ENCODE data around the gene RIMKLB. TPM values are rescaled to one million over a fixed set of nuclear protein-coding genes. Genes with fewer than 3 reads are reported as not detected.

Gene RIMKLB
- total and polyA plus RNA-seq, 2 of the 4 experiments (the other 2 are of a cell fraction) = 12.5 to 18.8 TPM

- no CpG with 5 or more reads among the region's 3 CpGs for WGBS, 2 experiments (ENCODE audit: extremely low coverage in 2 of 2, insufficient read length in 1 of 2)
- dilution Hi-C loops (cut with HindIII; ENCODE audit: low sequenced_read_pairs, unreplicated experiment) (no loop called here), intact Hi-C loops (cut with micrococcal nuclease) (no loop called here), in situ Hi-C loops (cut with MboI; ENCODE audit: low sequenced_read_pairs) (no loop called here)
- H3K18ac ChIP-seq (ENCODE audit: low read depth, low read length) = no peak overlapping the region
- no peaks in the 10 kb centered on the region for H3K4me1 ChIP-seq (ENCODE audit: control insufficient read depth, insufficient read depth, low read length)
- H3K27me3 ChIP-seq (ENCODE audit: control insufficient read depth, insufficient read depth, low read length) = no peaks in the 10 kb centered on the region
- H3K27ac ChIP-seq (ENCODE audit: insufficient read depth, low read length) = no peak overlapping the region
- no peak overlapping the region for H3K4ac ChIP-seq (ENCODE audit: low read depth, low read length)
- H3K9ac ChIP-seq (ENCODE audit: low read depth, low read length) = no peak overlapping the region
- ChIA-PET POLR2A (ENCODE audit: unreplicated experiment) (no interaction called here), CTCF (no interaction called here)
- no peak overlapping the region for H4K5ac ChIP-seq (ENCODE audit: low read depth, low read length)
- H2BK120ac ChIP-seq (ENCODE audit: low read depth, low read length) = no peak overlapping the region
- no peak overlapping the region for H3K14ac ChIP-seq (replicated peaks; ENCODE audit: low read depth, low read length)
- H4K20me1 ChIP-seq (ENCODE audit: insufficient read depth, low read length) = peaks cover 3% of the 10 kb centered on the region; the same call in 1 of the 2 replicates
- no peak overlapping the region for H3K56ac ChIP-seq (ENCODE audit: extremely low read depth, insufficient read depth, low read length)
- no peak overlapping the region for H4K8ac ChIP-seq (ENCODE audit: low read depth in 2 of 2, low read length in 2 of 2)
- no peak overlapping the region for H2BK5ac ChIP-seq (ENCODE audit: low read depth, low read length, poor library complexity, severe bottlenecking)
- no peak overlapping the region for H2AK5ac ChIP-seq (ENCODE audit: low read depth, low read length)
- no peak overlapping the region for H2AK9ac ChIP-seq (replicated peaks; ENCODE audit: low read depth, low read length, poor library complexity)
- DNase-seq = peak; percentile 19
- H3K9me3 ChIP-seq (ENCODE audit: control insufficient read depth, insufficient read depth, low read length) = no peaks in the 10 kb centered on the region
- no peak overlapping the region for H3K4me3 ChIP-seq (ENCODE audit: insufficient read depth, low read depth, low read length)
- H2BK15ac ChIP-seq (ENCODE audit: low read depth, low read length) = no peak overlapping the region
- BruUV-seq (replicated peaks) = no TSS peak
- H2BK20ac ChIP-seq (ENCODE audit: low read depth, low read length) = no peak overlapping the region
- TF ChIP-seq POLR2A (IDR thresholded peaks at IDR 0.05; ENCODE audit: low read depth, low read length) (no peak), USF2 (IDR thresholded peaks at IDR 0.05; ENCODE audit: low read depth, low read length) (no peak), MXI1 (IDR thresholded peaks at IDR 0.05; ENCODE audit: borderline replicate concordance, low read depth, low read length) (no peak), CEBPB (IDR thresholded peaks at IDR 0.05; ENCODE audit: low read depth, low read length) (no peak), CTCF (conservative IDR thresholded peaks at IDR 0.05; ENCODE audit: low read depth, low read length) (no peak), FOS (IDR thresholded peaks at IDR 0.05; ENCODE audit: low read depth, low read length) (no peak), RCOR1 (IDR thresholded peaks at IDR 0.05; ENCODE audit: insufficient replicate concordance, low read length) (no peak), NFE2L2 (IDR thresholded peaks at IDR 0.05; ENCODE audit: low read depth, low read length) (no peak), SMC3 (IDR thresholded peaks at IDR 0.05; ENCODE audit: low read depth, low read length) (no peak), ELK1 (IDR thresholded peaks at IDR 0.05; ENCODE audit: borderline replicate concordance, low read depth, low read length) (no peak), MAZ (IDR thresholded peaks at IDR 0.05; ENCODE audit: borderline replicate concordance, low read depth, low read length) (no peak)
- no peak overlapping the region for H4K91ac ChIP-seq (ENCODE audit: insufficient read depth, low read depth, low read length)
- H3K4me2 ChIP-seq (ENCODE audit: low read depth, low read length) = no peak overlapping the region
- H3K9me1 ChIP-seq (ENCODE audit: insufficient read depth, low read length) = no peaks in the 10 kb centered on the region
- no peak overlapping the region for H3K23ac ChIP-seq (ENCODE audit: low read depth, low read length)
- peak; percentile 49; the same call in 1 of the 2 replicates for ATAC-seq (ENCODE audit: low read depth)
- H2AFZ ChIP-seq (replicated peaks; ENCODE audit: low read length, poor library complexity) = no peak overlapping the region
- H3K36me3 ChIP-seq (ENCODE audit: control insufficient read depth, insufficient read depth, low read length) = peaks cover 3% of the 10 kb centered on the region; the same call in 1 of the 2 replicates
- H3K79me1 ChIP-seq (ENCODE audit: low read depth in 1 of 2, low read length in 2 of 2) = peaks cover 11 to 15% of the 10 kb centered on the region in 2 experiments; a peak in 2 of 4 replicates
These were observed 37.1 kb downstream of the RIMKLB start for GRCh38 chr12:8734873-8735381.
